ENCODE results near the gene NNMT. TPM values are rescaled to one million over a fixed set of nuclear protein-coding genes. Genes with fewer than 3 reads are reported as not detected.

The NNMT gene
- total RNA-seq, 1 experiment from 2014 or later, result 187 TPM

DNA sequence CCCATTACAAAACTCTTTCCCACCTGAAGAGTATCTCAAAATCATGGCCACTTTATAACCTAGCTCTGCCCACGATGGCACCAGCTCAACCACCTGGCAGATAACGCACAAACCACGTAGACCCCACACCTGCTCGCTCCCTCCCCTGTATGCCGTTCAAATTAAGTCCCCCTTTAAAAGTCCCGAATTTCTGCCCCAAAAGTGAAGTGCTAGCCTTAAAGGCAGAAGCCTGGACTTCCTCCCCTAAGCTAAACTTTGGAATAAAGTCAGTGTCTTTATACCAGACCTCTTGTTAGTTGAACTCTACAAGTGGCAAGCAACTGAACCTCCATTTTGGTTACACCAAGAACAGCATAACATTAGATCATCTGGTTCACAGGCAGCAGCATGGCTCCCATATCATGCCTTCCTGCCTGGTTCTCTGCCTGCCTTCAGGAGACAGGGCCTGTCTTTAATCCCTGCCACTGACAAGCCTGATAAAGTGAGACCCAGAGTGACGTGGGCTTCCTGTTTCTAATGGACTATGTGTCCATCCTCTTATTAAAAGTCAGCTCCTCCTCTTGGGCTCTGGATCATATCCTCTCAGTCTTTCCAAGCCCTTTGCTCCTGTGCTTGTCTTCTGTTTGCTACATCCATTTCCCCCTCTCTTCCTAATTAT, 32.6 kb upstream of the NNMT start:
- no peak for DNase-seq (ENCODE audit: low read depth)

GRCh38 chr11:114264381-114264780, 31.8 kb upstream of the NNMT start:
- DNase-seq (ENCODE audit: low read depth), result no peak

- no peak for DNase-seq (ENCODE audit: low read depth)
Measured at GRCh38 chr11:114265122-114265878, 30.9 kb upstream of the NNMT start.

GRCh38 chr11:114269498-114269897, 26.7 kb upstream of the NNMT start:
- no peak for DNase-seq (ENCODE audit: low read depth)

GRCh38 chr11:114270531-114271270, 25.5 kb upstream of the NNMT start:
- no peak for DNase-seq (ENCODE audit: low read depth)

DNA sequence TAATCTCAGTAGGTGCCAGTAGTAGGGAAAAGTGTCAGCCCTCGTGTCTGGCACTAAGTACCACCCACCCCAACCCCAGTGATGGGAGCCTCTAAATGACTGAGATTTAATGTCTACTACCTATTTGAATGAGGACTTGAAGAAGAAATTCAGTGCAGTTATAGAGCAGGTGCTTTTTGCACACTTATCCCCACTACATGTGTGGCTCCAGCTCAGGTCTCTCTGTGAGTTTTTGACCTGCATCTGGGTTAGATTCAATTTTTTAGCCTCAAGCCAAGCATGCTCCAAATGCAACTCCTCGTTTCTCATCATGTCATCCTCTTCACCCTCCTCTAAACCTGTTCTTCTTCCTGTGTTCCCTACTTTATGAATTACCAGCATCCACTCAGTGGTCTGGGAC, 24.9 kb upstream of the NNMT start:
- no peak for DNase-seq (ENCODE audit: low read depth)

DNA sequence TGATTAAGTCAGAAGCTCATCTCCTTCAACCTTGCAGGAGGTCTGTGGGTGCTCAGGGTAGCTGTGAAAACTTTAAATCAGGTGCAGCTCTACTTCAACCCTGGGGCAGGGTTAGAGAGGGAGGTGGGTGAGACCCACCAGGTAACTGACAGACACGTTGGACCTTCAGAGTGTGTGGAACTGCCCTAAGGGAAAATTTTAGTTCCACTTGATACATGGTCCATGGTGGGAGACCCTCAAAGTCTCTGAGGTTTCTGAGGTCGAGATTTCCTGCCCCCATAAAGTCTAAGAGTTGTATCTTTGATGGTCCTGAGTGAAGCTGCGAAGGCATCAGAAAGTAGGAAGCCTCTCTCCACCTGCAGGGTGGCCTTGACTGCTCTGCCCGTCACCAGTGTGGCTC, 23.9 kb upstream of the NNMT start:
- DNase-seq (ENCODE audit: low read depth), result no peak

GRCh38 chr11:114273071-114273470, 23.1 kb upstream of the NNMT start:
- DNase-seq (ENCODE audit: low read depth), result no peak

DNA sequence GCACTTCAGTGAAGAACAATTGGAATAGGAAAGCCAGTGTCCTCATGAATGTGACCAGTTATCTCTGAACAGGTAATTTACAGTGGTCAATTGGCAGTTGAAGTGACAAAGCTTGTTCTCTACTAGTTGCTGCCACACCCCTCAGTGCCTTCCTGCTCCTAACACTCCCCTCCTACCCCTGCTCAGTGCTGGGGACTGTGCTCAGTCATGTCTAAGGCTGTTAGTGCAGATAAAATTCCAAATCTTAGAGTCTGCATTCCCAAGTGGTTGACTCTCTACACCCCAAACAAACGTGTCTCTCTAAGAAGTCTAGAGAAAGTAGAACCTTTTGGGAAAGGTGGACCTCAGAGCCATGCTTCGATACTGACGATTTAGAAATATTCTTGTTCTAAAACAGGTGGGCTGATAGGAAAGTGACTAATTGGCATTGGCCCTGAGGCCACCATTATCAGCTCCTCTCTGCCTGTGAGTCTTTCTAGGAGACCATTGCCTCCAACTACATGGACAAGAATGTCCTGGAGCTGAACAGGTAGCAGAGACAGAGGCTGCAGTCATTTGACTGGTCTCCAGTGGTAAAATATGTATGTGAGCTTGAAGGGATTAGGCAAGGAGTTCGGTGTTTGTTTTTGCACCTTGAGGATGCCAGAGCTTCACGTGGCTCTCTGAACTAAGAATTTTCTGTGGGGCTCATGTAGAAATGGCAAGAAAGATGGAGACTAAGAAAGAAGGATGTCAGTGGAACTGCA, 22.1 kb upstream of the NNMT start:
- no peak for DNase-seq (ENCODE audit: low read depth)

DNA sequence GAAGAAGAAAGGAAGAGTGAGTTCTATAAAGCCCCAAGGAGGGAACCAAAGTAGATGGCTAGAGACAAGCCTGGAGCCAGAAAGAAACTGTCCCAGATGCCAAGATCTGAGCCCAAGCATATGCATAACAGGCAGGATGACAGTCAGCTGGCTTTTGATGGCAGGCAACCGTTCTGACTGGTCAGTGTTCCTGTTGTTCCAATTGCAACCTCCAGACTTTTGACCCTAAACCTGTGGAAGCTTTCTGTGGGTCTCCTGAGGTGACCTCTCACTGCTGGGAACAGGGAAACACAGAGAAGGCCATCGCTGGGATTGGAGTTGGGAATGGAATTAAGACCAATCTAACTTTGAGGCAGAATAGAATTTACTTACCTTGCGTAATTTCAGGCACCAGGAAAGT, 21.6 kb upstream of the NNMT start:
- DNase-seq (ENCODE audit: low read depth), result no peak

DNA sequence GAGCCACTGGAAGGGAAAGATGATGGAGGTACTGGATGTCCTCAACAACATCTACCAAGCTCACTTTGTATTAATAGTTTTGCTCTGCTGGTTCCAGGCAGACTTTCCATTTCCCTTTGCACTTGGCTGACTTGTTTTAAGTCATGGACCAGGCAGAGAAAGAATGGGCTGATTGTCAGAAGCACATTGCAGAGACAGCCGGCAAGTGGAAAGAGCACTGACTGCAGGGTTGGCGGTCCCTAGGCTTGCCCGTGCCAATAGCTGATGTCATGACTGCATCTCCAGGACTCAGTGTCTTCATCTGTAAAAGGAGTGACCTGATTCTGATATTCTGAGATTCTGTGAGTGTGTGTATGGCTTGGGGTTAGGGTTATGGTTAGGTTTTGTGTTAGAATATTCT, 20.9 kb upstream of the NNMT start:
- DNase-seq (ENCODE audit: low read depth), result no peak

- no peak for DNase-seq (ENCODE audit: low read depth)
Measured at GRCh38 chr11:114276077-114276476, 20.1 kb upstream of the NNMT start.

DNA sequence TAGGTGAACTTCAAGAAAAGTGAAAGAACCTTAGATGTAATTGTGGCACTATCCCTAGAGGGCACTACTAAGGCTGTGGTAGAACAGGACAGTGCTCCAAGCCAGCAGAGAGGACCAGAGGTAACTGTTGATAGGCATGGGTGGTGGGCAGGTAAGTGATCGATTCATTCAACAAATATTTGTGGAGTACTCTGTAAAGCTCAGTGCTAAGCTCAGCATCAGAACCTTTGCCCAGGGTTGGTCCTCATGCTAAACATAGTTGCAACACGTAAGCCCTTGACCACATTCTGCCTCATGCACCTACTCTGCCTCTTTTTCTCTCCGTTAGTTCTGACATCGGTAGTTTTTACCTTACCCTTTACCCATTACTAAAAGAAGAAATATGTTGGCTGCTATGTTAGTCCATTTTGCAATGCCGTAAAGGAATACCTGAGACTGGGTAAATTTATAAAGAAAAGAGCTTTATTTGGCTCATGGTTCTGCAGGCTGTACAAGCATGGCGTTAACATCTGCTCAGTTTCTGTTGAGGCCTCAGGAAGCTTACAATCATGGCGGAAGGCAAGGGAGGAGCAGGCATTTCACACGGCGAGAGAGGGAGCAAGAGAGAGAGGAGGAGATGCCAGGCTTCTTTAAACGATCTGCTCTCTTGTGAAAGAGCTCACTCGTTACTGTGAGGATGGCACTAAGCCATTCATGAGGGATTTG, 18.4 kb upstream of the NNMT start:
- no peak for DNase-seq (ENCODE audit: low read depth)

DNA sequence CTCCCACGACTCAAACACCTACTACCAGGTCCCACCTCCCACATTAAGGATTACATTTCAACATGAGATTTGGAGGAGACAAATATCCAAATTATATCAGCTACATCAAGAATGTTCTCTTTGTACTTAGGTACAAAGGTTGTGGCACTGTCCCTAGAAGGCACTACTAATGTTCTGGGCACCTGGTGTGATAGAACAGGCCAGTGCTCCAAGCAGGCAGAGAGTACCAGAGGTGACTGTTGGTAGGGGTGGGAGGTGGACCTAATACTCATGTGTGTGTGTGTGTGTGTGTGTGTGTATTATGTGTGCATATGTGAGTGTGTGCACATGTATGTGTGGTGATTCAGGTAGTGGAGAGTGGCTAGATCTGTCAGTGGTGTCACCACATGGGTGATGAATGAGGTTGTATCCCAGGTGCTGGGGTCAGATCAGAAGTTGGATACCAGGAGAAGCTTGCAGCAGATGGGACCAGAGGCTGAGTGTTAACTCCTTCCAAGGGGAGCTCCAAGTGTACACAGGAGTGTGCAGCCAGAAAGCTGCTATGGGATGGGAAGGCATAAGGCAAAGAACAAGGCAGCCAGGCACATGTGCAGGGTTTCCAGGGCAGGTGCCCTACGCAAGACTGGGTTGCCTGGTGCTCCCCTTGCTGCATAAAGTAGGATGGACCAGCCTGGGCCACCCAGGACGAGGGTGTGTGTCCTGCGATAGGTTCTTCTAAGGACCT, 17.7 kb upstream of the NNMT start:
- no peak for DNase-seq (ENCODE audit: low read depth)

DNA sequence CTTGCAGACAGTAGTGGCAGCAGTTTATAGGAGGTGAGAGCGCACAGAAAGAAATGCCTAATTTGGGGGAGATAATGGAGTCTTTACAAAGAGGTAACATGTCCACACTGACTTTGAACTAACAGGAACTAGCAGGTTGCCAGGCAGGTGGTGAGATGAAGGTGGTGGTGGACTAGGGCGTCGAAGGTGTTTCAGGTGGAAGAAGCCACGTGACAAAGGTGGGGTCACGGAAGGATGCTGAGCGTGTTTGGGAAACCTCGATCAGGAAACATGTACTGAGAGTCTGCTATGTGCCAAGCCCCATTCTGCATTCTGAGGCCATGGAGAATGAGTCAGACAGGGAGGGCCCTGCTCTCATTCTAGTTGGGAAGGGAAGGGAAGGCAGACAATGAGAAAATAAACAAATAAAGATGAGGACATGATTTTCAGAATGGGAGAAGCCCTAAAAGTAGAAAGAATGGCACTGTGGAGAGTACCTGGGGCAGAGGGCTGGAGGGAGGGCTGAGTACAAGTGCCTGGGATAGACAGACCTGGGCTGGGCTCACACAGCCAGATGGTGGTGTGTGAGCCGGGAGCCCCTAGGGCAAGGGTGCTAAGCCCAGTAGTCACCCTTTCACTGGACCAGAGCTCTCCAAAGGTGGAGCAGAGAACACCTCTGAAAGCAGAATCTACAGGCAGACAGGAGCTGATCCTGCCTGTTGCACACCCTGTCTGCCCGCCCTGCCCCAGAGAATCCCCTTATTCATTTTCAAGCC, 16.2 kb upstream of the NNMT start:
- DNase-seq (ENCODE audit: low read depth), result peak; percentile 54

DNA sequence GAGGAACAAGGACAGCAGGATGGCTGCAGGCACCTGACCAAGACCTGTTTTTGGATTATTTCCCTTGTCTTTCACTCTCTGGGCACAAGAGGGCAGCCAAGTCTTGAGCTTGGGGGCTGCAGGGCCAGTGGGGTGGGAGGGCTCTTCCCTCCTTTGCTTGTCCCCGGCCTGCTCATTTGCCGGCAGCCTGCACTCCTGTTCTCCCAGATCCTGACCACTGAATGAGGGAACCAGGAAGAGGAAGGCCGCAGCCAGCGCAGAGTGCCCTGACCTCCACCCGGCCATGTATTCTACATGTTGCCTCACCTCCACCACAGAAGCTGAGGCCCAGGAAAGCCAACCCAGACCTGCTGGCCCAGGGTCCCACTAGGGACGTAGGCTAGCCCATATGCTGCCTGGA, 15.5 kb upstream of the NNMT start:
- DNase-seq (ENCODE audit: low read depth), result peak; percentile 86

DNA sequence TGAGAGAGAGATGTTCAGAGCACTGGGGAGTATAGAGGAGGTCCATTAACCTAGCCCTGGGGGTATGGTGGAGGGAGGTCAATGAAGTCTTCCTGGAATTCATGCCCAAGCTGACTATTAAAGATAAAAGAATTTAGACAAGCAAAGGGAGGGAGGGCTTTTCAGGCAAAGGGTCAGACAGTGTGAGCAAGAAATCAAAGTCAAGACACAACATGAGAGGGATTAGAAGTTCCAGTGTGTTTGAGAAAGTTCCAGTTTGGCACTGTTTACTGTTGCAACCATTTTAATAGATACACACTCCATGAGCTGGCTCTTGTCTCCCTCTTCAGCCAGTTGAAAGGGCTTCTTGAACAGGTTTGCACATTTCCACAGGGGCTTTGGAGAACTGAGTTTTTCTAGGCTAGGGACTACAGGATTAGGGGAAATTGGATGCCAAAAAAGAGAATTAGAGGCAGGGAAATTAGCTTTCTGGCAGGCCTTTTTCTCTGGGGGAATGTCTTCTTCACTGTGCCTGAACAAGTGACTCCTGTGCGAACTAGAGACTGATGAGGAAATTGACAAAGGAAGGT, 14.7 kb upstream of the NNMT start:
- no peak for DNase-seq (ENCODE audit: low read depth)

- DNase-seq (ENCODE audit: low read depth), result no peak
Measured at GRCh38 chr11:114282488-114282887, 13.7 kb upstream of the NNMT start.

DNA sequence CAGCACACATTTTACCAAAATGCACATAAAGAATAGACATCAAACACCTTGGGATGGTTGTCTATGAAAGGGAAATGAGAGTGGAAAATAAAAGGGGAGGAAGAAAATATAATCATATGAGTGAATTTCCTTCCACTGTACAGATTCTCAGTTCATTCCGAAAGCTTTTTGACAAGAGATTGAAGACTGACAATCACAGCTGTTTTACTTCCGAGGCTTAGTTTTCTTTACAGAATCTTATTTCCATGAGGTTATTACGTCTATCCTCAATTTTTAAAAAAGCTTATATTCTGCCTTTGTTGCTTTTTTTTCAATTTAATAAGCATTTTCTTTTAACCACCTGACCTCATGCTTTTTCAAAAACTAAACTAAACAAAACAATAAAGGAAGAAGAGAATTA, 12.8 kb upstream of the NNMT start:
- DNase-seq (ENCODE audit: low read depth), result no peak

GRCh38 chr11:114284021-114284420, 12.2 kb upstream of the NNMT start:
- DNase-seq (ENCODE audit: low read depth), result no peak
